Measurements from ENCODE around the gene BABAM2. TPM values are rescaled to one million over a fixed set of nuclear protein-coding genes. Genes with fewer than 3 reads are reported as not detected.

BABAM2 gene
- total RNA-seq, 4 donors from 2014 or later = 24.3 to 46.1 (median 44.5) TPM

DNA sequence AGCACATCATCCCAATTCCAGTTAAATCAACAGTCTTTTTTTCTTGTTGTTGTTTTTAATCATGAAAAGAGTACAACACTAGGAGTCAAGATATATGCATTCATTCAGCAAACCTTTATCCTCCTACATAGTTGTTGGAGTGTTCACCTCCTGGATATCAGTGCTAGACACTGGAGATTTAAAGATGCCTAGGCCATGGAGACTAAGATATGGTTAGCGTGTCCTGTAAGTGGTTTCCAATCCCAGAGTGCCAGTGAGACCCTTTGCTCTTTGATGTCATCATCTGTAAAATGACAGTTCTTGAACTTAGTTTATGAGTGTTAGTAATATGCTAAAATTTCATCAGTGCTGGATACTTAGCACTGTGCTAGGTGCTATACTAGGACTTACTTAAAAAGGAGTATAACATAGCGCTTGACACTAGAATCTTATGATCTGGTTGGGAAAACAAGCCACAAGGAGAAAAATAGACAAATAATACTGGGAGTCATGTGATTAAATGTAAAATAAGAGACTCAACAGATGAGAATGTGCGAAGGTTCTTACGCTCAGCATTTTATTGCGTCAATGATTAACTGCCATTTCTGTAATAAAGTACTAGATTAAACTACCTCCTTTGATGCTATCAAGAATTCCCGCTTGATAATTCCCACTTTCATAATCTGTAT lies 31.5 kb downstream of the BABAM2 start:
- H3K27ac ChIP-seq = peak overlapping the region in 1 of 4 donors; percentile 76
- WGBS, 2 donors = 95 to 99% methylated on average over 6 of the region's 6 CpGs
- H3K4me3 ChIP-seq = no peak overlapping the region
- no peaks in the 10 kb centered on the region for H3K27me3 ChIP-seq
- peaks cover 0 to 12% (median 3%) of the 10 kb centered on the region in 4 donors for H3K4me1 ChIP-seq
- peaks cover 0 to 12% (median 0%) of the 10 kb centered on the region in 3 donors for H3K36me3 ChIP-seq
- H3K9me3 ChIP-seq = no peaks in the 10 kb centered on the region
- DNase-seq (ENCODE audit: low spot score in 2 of 2) = no peak
- TF ChIP-seq, protein P1, sequence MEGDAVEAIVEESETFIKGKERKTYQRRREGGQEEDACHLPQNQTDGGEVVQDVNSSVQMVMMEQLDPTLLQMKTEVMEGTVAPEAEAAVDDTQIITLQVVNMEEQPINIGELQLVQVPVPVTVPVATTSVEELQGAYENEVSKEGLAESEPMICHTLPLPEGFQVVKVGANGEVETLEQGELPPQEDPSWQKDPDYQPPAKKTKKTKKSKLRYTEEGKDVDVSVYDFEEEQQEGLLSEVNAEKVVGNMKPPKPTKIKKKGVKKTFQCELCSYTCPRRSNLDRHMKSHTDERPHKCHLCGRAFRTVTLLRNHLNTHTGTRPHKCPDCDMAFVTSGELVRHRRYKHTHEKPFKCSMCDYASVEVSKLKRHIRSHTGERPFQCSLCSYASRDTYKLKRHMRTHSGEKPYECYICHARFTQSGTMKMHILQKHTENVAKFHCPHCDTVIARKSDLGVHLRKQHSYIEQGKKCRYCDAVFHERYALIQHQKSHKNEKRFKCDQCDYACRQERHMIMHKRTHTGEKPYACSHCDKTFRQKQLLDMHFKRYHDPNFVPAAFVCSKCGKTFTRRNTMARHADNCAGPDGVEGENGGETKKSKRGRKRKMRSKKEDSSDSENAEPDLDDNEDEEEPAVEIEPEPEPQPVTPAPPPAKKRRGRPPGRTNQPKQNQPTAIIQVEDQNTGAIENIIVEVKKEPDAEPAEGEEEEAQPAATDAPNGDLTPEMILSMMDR (IDR thresholded peaks at IDR 0.05) = no peak
- TF ChIP-seq POLR2A (IDR thresholded peaks at IDR 0.05) = no peak
- TF ChIP-seq EP300 (IDR thresholded peaks at IDR 0.05) = no peak

DNA sequence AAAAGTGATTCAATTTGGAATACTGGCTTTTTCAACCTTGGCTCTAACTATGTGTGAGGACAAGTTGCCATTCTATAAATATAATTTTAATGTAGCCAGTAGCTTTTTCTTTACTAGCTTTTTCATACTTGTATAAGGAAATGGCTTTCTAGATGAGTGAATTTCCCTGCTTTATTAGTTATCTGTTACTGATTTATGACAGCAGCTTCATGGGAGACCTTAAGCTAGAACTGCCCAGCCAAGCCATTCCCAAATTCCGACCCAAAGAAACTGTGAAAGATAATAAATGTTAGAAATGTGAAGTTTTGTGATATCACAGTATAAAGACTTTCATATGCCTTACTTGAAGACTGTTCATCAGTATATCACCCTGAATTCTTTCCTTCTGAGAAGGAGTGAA lies 32.3 kb downstream of the BABAM2 start:
- Histone ChIP-seq H3K4me1 (peaks cover 0 to 12% (median 3%) of the 10 kb centered on the region in 4 donors), H3K4me3 (no peak overlapping the region), H3K9me3 (no peaks in the 10 kb centered on the region), H3K27ac (no peak overlapping the region), H3K36me3 (peaks cover 0 to 12% (median 0%) of the 10 kb centered on the region in 3 donors), H3K27me3 (no peaks in the 10 kb centered on the region)
- WGBS, 2 donors = 90% methylated on average over 1 of the region's 1 CpG
- no peak for DNase-seq (ENCODE audit: low spot score in 2 of 2)
- no peak for TF ChIP-seq POLR2A (IDR thresholded peaks at IDR 0.05)
- TF ChIP-seq, protein P1 (IDR thresholded peaks at IDR 0.05) = no peak

DNA sequence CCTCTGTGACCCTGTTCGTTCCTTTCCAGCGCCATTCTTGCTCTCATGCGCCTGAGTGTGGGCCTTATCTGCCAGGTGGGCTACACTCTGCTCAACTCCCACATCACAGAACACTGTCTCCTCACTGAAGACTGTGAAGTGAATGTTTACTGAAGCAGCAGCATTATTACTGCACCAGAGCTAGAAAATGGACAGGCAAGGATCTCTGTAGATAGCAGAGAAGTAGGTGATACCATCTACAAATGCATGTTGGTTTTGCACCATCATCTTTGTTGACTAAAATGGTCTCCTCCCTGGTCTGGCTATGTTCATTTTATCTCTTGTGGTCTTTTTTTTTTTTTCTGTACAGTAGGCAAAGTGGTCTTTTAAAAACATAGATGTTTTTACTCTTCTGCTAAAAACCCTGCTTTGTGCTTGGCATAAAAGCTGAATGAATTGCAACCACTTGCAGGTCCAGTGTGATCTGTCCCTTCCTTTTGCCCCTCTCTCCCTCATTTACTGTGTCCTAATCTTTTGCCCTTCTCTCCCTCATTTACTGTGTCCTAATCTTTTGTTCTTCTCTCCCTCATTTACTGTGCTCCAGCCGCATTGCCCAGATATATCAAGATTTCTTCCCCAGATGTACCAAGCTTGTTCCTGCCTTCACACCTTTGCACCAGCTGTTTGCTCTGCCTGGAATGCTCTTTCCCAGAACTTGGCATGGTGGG lies 35.4 kb downstream of the BABAM2 start:
- H3K27ac ChIP-seq = no peak overlapping the region
- no peak overlapping the region for H3K4me3 ChIP-seq
- H3K27me3 ChIP-seq = no peaks in the 10 kb centered on the region
- H3K36me3 ChIP-seq = peaks cover 0 to 22% (median 0%) of the 10 kb centered on the region in 3 donors
- 98 to 99% methylated on average over 4 of the region's 4 CpGs for WGBS, 2 donors
- DNase-seq (ENCODE audit: low spot score in 2 of 2) = no peak
- peaks cover 0 to 1% (median under 1%) of the 10 kb centered on the region in 4 donors for H3K4me1 ChIP-seq
- TF ChIP-seq, protein P1 (IDR thresholded peaks at IDR 0.05) = no peak
- TF ChIP-seq EP300 (IDR thresholded peaks at IDR 0.05) = no peak
- TF ChIP-seq POLR2A (IDR thresholded peaks at IDR 0.05) = no peak
- no peaks in the 10 kb centered on the region for H3K9me3 ChIP-seq

DNA sequence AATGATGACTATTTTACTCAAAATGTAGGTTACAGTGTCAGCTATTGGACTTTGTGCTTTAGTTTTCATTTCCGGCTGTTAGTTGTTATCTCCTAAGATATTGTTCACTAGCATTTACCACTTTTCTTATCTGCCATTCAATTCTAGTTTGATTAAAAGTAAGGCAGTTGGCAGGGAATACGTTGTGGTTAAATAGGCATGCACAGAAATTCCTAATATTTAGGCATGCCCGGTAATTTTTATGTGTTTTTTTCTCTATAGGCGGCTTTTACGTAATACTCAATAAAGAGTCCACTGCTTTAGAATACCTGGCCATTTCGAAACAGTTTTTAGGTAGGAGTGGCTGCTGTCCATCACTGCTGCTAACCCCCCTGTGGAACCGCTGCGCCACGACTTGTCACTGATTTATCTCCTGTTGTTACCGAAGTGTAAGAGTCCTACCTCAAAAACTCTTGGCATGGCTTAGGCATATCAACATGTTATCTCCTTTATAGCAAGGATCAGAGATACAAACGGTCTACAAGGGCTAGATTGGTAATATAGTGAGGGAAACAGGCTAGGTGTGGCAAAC lies 39.5 kb downstream of the BABAM2 start:
- no peak for TF ChIP-seq POLR2A (IDR thresholded peaks at IDR 0.05)
- 85 to 86% methylated on average over 11 of the region's 11 CpGs for WGBS, 2 donors
- H3K27me3 ChIP-seq = no peaks in the 10 kb centered on the region
- no peak for DNase-seq (ENCODE audit: low spot score in 2 of 2)
- no peaks in the 10 kb centered on the region for H3K9me3 ChIP-seq
- H3K36me3 ChIP-seq = peaks cover 0 to 22% (median 0%) of the 10 kb centered on the region in 3 donors
- no peak overlapping the region for H3K27ac ChIP-seq
- H3K4me1 ChIP-seq = no peaks in the 10 kb centered on the region
- no peak overlapping the region for H3K4me3 ChIP-seq

DNA sequence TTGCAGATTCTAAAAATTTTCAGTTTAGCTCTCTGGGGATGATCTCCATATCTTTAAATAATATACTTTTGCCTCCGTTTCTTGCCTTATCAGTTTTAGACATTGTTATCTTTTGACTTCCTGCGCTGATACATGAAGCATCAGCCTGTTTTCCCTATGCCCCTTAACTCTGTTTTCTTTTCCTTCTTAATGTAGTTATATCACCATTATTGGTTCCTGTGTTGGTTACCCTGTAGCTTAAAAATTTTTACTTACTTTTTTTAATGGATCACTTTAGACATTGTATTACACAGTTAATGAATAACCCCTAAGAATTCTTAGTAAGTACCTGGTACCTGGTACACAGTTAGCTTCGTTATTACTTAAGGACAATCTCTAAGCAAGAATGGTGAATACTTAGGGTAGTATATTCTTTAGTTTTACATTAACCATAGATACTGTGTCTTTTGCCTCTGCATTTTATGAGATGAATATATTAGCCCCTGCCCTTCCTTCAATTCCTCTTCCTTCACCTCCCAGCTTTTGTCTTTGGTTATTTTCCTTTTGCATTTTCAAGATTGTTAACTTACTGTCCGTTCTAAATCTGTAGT lies 40.9 kb downstream of the BABAM2 start:
- TF ChIP-seq POLR2A (IDR thresholded peaks at IDR 0.05) (no peak), EP300 (IDR thresholded peaks at IDR 0.05) (no peak)
- TF ChIP-seq, protein P1 (IDR thresholded peaks at IDR 0.05) = no peak
- Histone ChIP-seq H3K27ac (no peak overlapping the region), H3K4me3 (no peak overlapping the region), H3K36me3 (peaks cover 0 to 10% (median 0%) of the 10 kb centered on the region in 3 donors), H3K27me3 (no peaks in the 10 kb centered on the region), H3K9me3 (no peaks in the 10 kb centered on the region), H3K4me1 (no peaks in the 10 kb centered on the region)
- WGBS, 2 donors = 93 to 94% methylated on average over 4 of the region's 4 CpGs
- DNase-seq (ENCODE audit: low spot score in 2 of 2) = no peak
